ENCODE measurements around the gene AP2M1. TPM values are rescaled to one million over a fixed set of nuclear protein-coding genes. Genes with fewer than 3 reads are reported as not detected.

Gene AP2M1
- total RNA-seq, 3 donors from 2014 or later (not counting 1 experiment from before 2014, with no cell fraction given): 157 to 188 (median 168) TPM

DNA sequence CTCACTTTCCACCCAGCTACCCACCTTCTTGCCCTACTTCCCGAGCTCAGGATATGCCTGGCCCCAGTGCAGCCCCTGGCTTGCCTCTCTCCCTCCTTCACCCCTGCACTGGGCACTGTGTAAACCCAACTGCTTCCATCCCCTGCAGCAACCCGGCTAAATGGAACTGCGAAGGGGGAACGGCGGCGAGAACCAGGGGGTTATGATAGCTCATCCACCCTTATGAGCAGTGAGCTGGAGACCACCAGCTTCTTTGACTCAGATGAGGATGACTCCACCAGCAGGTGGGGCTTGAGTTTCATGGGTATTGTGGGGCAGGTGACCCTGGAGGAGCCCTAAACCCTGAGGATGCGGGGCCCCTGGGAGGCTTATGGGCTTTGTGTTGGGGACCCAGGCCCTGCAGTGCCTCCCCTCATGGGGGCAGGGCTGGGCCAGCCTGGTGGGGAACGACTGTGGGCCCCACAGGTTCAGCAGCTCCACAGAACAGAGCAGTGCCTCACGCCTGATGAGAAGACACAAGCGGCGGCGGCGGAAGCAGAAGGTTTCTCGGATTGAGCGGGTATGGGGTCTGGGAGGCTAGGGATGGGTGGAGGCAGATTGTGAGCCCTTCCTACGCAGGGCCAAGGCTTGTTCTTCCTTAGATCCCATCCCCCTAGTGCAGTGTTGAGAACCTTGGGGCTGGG lies 9.9 kb upstream of the AP2M1 start:
- ATAC-seq: no peak
- Mint-ChIP-seq H3K36me3 (no peaks in the 10 kb centered on the region), H3K27me3 (ENCODE audit: low read depth in 2 of 2) (no peaks in the 10 kb centered on the region), H3K27ac (no peak overlapping the region), H3K4me3 (no peak overlapping the region), H3K4me1 (peaks cover 12 to 22% of the 10 kb centered on the region in 2 donors), H3K9me3 (no peaks in the 10 kb centered on the region)
- DNase-seq: no peak
- 96% methylated on average over 16 of the region's 16 CpGs for WGBS (ENCODE audit: insufficient coverage)
- peaks cover 46% of the 10 kb centered on the region for H3K36me3 ChIP-seq (ENCODE audit: control insufficient read depth, insufficient read depth, low read length)
- intact Hi-C loops (cut with micrococcal nuclease): no loop called here
- H3K4me1 ChIP-seq (ENCODE audit: control insufficient read depth, insufficient read depth, low read length): peaks cover 4% of the 10 kb centered on the region
- H3K27me3 ChIP-seq (ENCODE audit: control insufficient read depth, insufficient read depth, low read length): no peaks in the 10 kb centered on the region
- no peak overlapping the region for H3K27ac ChIP-seq (ENCODE audit: low read length)
- H3K9me3 ChIP-seq (ENCODE audit: control insufficient read depth, insufficient read depth, low read length): no peaks in the 10 kb centered on the region
- TF ChIP-seq, protein P1, sequence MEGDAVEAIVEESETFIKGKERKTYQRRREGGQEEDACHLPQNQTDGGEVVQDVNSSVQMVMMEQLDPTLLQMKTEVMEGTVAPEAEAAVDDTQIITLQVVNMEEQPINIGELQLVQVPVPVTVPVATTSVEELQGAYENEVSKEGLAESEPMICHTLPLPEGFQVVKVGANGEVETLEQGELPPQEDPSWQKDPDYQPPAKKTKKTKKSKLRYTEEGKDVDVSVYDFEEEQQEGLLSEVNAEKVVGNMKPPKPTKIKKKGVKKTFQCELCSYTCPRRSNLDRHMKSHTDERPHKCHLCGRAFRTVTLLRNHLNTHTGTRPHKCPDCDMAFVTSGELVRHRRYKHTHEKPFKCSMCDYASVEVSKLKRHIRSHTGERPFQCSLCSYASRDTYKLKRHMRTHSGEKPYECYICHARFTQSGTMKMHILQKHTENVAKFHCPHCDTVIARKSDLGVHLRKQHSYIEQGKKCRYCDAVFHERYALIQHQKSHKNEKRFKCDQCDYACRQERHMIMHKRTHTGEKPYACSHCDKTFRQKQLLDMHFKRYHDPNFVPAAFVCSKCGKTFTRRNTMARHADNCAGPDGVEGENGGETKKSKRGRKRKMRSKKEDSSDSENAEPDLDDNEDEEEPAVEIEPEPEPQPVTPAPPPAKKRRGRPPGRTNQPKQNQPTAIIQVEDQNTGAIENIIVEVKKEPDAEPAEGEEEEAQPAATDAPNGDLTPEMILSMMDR (IDR thresholded peaks at IDR 0.05): no peak
- no peak overlapping the region for H3K4me3 ChIP-seq (ENCODE audit: low read length)

DNA sequence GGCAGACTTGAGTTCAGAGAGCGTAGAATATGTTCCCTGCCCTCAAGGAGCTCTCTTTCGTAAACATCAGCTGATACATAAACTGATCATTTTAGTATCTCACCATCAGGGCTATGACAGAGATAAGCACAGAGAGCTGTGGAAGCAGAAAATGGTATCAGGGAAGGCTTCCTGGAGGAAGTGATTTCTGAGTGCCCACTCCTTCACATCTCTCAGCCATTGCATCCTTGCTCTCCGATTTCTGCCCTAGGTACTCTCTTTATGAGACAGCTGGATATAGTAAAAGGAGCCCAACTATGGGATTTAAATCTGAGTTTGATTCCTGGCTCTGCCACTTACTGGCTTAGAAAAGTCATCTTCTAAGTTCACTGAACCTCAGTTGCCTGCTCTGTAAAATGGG lies 9.1 kb upstream of the AP2M1 start:
- H3K36me3 ChIP-seq (ENCODE audit: control insufficient read depth, insufficient read depth, low read length): peaks cover 46% of the 10 kb centered on the region
- Mint-ChIP-seq H3K9me3 (no peaks in the 10 kb centered on the region), H3K27ac (no peak overlapping the region), H3K27me3 (ENCODE audit: low read depth in 2 of 2) (no peaks in the 10 kb centered on the region), H3K36me3 (no peaks in the 10 kb centered on the region), H3K4me3 (no peak overlapping the region), H3K4me1 (peaks cover 7 to 16% of the 10 kb centered on the region in 2 donors)
- TF ChIP-seq, protein P1 (IDR thresholded peaks at IDR 0.05): no peak
- ATAC-seq: no peak
- H3K27me3 ChIP-seq (ENCODE audit: control insufficient read depth, insufficient read depth, low read length): no peaks in the 10 kb centered on the region
- WGBS (ENCODE audit: insufficient coverage): 97% methylated on average over 3 of the region's 3 CpGs
- H3K4me1 ChIP-seq (ENCODE audit: control insufficient read depth, insufficient read depth, low read length): peaks cover 4% of the 10 kb centered on the region
- H3K4me3 ChIP-seq (ENCODE audit: low read length): no peak overlapping the region
- intact Hi-C loops (cut with micrococcal nuclease): no loop called here
- DNase-seq: no peak
- no peaks in the 10 kb centered on the region for H3K9me3 ChIP-seq (ENCODE audit: control insufficient read depth, insufficient read depth, low read length)
- no peak overlapping the region for H3K27ac ChIP-seq (ENCODE audit: low read length)

DNA sequence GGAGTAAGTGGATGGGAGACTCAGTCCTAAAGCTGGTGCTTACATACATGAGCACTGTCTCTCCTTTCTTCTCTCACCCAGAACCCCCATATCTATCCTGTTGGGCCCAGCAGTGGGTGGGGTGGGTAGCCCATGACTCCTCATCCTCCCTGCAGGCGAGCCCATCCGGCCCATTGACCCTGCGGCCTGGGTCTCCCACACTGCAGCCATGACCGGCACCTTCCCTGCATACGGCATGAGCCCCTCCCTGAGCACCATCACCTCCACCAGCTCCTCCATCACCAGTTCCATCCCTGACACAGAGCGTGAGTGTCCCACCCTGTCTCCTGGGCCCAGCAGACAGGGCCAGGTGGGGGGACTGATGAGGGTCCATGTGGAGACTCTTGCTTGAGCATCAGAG lies 8.0 kb upstream of the AP2M1 start:
- Mint-ChIP-seq H3K36me3 (no peaks in the 10 kb centered on the region), H3K27ac (no peak overlapping the region), H3K4me1 (peaks cover 6 to 16% of the 10 kb centered on the region in 2 donors), H3K4me3 (no peak overlapping the region), H3K27me3 (ENCODE audit: low read depth in 2 of 2) (no peaks in the 10 kb centered on the region), H3K9me3 (no peaks in the 10 kb centered on the region)
- TF ChIP-seq, protein P1 (IDR thresholded peaks at IDR 0.05): no peak
- Histone ChIP-seq H3K9me3 (ENCODE audit: control insufficient read depth, insufficient read depth, low read length) (no peaks in the 10 kb centered on the region), H3K36me3 (ENCODE audit: control insufficient read depth, insufficient read depth, low read length) (peaks cover 50% of the 10 kb centered on the region), H3K4me1 (ENCODE audit: control insufficient read depth, insufficient read depth, low read length) (no peaks in the 10 kb centered on the region), H3K4me3 (ENCODE audit: low read length) (no peak overlapping the region), H3K27me3 (ENCODE audit: control insufficient read depth, insufficient read depth, low read length) (no peaks in the 10 kb centered on the region), H3K27ac (ENCODE audit: low read length) (no peak overlapping the region)
- WGBS (ENCODE audit: insufficient coverage): 95% methylated on average over 6 of the region's 6 CpGs
- DNase-seq (no peak), ATAC-seq (no peak)
- intact Hi-C loops (cut with micrococcal nuclease): no loop called here

DNA sequence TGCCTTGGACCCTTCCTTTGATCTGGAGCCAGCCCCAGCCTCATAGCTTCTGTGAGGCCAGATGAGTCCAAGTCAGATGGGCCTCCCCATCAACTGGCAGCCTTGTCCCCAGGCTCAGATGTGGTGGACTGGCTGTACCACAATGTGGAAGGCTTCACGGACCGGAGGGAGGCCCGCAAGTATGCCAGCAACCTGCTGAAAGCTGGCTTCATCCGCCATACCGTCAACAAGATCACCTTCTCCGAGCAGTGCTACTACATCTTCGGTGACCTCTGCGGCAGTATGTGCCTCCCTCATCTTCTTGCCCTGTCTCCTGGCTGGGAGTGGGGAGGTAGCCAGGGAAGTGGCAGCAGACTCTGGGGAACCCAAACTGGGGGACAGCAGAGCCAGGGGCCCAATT lies 6.9 kb upstream of the AP2M1 start:
- WGBS (ENCODE audit: insufficient coverage): 98% methylated on average over 8 of the region's 8 CpGs
- Mint-ChIP-seq H3K4me3 (no peak overlapping the region), H3K4me1 (peaks cover 6 to 16% of the 10 kb centered on the region in 2 donors), H3K36me3 (no peaks in the 10 kb centered on the region), H3K9me3 (no peaks in the 10 kb centered on the region), H3K27me3 (ENCODE audit: low read depth in 2 of 2) (no peaks in the 10 kb centered on the region), H3K27ac (no peak overlapping the region)
- Histone ChIP-seq H3K4me3 (ENCODE audit: low read length) (no peak overlapping the region), H3K27me3 (ENCODE audit: control insufficient read depth, insufficient read depth, low read length) (no peaks in the 10 kb centered on the region), H3K27ac (ENCODE audit: low read length) (no peak overlapping the region), H3K9me3 (ENCODE audit: control insufficient read depth, insufficient read depth, low read length) (no peaks in the 10 kb centered on the region), H3K4me1 (ENCODE audit: control insufficient read depth, insufficient read depth, low read length) (no peaks in the 10 kb centered on the region), H3K36me3 (ENCODE audit: control insufficient read depth, insufficient read depth, low read length) (peaks cover 50% of the 10 kb centered on the region)
- intact Hi-C loops (cut with micrococcal nuclease): no loop called here
- ATAC-seq (no peak), DNase-seq (no peak)
- TF ChIP-seq, protein P1 (IDR thresholded peaks at IDR 0.05): no peak

Data from natural killer cell (primary cell).